Middle frontal gyrus (tissue), 1 donor: ENCODE data around the gene LARP6.
"Not testable (repeated sequence)": the region's sequence is repeated elsewhere in the genome, so short reads cannot be mapped to it uniquely, and the experiment has no call there.

Source experiments
- DNase-seq: peaks from one replicate; pipeline ENCODE4 v3.0.0-alpha.2; 2015; ENCODE audit warnings: low spot score; ENCODE audit errors: extremely low spot score

The LARP6 gene

DNA sequence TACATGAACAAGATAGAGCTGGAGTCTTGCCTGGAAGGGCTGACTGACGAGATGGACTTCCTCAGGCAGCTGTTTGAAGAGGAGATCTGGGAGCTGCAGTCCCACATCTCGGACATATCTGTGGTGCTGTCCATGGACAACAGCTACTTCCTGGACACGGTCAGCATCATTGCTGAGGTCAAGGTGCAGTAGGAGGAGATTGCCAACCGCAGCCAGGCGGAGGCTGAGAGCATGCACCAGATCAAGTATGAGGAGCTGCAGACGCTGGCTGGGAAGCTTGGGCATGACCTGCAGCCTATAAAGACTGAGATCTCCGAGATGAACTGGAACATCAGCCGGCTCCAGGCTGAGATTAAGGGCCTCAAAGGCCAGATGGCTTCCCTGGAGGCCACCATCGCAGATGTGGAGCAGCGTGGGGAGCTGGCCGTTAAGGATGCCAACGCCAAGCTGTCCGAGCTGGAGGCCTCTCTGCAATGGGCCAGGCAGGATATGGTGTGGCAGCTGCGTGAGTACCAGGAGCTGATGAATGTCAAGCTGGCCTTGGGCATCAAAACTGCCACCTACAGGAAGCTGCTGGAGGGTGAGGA lies 5.5 kb upstream of the LARP6 start:
- no peak for DNase-seq

DNA sequence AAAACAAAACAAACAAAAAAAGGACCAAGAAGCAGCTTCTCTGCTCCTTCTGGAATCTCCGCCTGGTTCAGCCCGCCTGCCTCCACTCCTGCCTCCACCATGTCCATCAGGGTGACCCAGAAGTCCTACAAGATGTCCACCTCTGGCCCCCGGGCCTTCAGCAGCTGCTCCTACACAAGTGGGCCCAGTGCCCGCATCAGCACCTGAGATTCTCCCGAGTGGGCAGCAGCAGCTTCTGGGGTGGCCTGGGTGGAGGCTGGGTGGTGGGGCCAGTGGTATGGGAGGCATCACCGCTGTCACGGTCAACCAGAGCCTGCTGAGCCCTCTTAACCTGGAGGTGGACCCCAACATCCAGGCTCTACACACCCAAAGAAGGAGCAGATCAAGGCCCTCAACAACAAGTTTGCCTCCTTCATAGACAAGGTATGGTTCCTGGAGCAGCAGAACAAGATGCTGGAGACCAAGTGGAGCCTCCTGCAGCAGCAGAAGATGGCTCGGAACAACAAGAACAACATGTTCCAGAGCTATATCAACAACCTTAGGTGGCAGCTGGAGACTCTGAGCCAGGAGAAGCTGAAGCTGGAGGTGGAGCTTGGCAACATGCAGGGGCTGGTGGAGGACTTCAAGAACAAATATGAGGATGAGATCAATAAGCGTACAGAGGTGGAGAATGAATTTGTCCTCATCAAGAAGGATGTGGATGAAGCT lies 4.8 kb upstream of the LARP6 start:
- DNase-seq = not testable (repeated sequence)

DNA sequence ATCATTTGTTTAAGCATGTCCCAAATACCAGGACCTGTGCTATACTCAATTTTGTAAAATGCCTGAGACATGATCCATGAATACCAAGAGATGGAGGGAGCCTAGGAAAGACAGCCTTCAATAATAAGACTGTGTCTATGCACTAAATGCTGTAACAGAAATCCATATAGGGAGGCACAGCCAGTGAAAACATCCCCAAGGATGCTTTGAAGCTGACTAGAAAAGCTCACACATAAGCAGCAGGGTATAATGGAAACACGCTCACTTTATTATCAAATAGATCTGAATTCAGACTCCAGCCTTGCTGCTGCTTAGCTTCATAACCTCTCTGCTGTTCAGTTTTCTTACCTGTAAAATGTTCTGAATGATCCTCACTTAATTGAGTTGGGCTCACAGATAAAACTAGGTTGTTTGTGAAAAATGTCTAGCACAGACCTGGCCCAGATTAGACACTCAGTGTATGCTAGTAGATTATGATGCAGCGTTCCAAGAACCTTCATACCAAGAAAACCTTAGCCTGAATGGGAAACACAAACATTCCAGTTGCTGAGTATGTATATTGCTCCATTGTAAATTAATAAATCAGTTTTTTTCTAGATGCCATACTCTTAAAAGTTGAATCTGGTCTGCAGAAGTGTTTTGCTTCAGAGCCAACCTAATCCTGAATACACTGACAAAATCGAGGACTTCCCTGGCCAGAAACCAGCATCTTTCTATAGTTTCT lies 3.8 kb upstream of the LARP6 start:
- no peak for DNase-seq

DNA sequence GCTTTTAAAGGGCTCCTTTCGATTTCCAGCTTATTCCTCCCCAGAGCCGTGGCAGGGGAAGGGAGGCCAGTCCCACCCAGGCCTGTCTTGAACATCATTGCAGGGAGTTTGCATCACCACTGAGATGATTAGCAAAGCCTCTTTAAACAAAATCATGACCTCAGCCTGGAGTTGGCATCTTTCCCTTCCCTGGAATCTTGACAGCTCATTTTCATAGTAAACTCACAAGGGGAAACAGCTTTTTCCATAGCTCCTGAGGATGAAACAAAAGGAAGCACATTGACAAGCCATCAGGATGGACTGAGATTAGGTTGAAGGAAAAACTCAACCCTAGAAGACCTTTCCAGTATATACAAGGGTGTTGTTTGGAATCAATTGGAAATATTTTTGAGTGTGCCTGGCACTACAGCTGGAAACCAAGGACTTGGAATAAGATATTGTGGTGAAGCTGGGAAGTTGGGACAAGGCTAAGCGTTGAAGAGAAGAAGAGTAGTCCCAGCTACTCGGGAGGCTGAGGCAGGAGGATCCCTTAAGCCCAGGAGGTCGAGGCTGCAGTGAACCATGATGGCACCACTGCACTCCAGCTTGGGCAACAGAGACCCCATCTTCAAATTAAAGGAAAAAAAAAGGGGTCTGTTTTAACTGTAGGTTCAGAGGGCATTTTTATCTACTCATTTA lies 3.1 kb upstream of the LARP6 start:
- no peak for DNase-seq

DNA sequence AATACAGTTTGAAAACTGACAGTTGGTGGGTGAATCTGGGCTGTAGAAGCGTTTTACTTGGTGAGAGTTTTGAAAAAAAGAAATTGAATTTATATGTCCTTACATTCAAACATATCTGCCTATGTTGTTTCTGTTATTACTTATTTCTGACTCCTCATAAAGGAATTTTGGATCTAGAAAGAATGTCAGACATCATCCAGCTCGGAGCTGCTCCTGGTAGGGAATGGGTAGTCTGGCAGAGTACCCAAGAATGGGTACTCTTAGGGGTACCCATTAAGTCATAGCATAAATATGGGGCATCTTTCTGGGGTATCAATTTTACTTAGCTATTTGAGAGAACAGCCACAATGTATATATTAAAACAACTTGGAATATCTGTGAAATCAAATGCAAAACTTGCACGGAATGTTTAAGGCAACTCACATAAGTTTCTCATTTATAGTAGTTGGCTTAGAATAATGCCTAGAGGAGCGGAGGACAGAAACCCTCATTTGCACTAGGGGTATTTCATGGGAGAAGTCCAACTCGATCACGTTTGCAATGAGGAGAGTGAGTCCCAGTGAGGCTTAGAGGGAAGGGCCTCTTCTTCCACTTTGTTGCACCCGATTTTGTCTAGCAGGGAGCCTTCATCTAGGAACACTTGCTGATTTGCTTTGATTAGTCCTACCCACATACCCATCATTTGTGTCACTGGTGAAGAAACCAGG lies 2.4 kb upstream of the LARP6 start:
- no peak for DNase-seq

DNA sequence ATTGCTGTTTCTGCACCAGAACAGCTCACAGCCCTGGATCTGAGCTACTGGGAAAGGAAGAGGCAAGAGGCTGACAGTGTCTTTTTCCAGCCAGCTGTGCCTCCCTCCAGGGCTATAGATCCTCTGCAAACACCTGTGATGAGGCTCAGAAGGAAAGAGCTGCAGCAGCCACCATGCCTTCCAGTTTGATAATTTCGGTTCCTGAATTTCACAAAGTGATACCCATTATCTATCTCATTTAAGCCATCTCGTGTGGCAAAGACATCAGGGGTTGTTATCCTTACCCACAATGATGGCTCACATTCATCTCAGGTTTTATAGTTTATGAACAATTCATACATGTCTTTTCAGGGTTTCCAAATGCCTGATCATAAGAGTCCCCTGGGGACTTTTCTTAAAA lies 1.8 kb upstream of the LARP6 start:
- no peak for DNase-seq

DNA sequence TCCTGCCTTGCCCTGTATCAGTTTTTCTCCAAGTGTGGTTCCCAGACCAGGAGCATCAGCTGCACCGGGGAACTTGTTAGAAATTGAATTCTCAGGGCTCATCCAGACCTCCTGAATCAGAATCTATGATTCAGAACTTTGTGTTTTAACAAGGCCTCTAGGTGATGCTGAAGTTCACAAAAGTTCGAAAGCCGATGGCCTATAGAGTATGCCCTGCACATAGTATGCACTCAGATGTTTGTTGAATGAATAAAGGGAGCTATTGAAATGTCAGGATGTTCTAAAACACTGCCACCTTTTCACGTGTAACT lies 664 bp upstream of the LARP6 start:
- no peak for DNase-seq

DNA sequence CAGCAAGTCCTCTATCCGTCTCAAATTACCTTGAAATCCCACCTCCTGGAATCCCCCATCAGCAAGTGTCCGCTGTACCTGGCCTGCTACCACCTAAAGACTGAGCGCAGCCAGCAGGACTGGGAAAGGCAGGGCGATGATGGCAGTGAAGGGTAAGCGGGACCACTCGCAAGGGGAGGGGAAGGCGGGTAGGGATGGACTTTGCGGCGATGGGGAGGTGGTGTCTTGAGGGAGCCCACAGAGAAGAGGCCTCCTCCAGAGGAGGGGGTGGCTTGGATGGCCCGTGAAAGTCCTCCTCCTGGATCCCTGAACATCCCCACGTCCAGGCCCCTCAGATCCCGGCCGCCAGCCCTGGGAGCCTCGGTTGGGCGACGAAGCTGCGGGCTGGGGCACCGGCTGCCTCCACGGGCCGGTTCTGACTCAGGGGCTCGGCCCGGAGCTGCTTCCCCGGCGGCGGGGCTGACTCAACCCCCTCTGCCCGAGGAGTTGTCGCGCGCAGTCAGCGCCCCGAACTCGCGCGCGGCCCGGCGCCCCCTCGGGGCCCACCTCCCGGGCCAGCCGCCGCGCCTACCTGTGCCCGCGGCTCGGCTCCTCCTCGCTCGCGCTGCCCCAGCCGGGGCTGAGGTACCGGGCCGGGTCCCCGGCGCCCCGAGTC lies 512 bp downstream of the LARP6 start:
- DNase-seq = no peak

DNA sequence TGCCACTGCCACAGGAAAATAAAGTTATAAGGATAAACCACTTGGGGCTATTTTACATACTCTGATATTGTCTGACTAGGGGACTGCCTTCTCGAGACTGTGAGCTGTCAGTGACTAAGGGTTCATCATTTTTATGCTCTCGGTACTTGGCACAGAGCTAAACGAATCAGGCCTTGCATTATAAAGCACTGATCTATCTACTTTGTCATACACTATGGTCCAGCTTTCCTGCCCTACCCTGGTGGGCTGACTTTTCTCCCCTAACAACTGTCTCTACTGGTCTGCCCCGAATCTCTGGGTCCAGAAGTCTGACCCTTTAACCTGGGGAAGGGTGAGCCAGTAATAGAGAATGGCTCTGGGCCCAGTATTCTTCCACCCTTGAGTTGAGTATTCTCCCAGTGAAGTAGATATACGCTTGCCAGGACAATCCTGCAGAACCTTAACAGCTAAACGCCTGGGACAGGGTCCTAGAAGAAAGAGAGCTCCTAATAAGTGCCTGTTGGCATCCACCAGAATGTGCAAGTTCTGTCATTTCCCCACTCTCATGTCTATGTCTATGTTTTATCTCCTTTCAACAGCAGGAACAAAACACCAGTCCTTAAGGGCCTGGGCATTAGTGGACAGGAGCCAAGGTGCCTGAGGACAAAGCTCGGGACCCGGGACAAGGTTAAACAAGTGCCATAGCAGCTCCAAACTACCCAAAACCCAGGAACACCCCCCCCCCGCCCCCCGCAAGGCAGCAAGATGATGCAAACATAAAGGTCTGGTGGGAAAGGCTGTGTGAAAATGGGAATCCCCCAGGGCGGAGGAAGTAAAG lies 1.2 kb downstream of the LARP6 start:
- DNase-seq = no peak

DNA sequence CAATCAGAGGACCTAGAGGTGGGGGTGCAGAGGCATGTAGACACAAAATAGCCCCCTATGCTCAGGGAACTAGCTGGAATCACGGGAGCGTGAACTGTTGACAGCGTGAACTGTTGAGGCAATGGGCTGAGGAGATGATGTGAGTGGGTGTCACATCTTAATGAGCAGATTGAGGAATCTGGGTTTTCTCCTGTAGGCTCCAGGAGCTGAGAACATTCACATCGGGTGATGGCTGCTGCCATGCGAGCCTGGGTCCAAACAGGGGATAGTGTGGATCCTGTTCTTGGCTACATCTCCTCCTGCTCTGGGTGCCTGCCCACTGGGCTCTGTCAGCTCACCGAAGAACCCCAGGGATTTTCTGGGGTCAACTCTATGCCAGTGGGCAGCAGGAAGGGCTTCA lies 2.1 kb downstream of the LARP6 start:
- DNase-seq = no peak

DNA sequence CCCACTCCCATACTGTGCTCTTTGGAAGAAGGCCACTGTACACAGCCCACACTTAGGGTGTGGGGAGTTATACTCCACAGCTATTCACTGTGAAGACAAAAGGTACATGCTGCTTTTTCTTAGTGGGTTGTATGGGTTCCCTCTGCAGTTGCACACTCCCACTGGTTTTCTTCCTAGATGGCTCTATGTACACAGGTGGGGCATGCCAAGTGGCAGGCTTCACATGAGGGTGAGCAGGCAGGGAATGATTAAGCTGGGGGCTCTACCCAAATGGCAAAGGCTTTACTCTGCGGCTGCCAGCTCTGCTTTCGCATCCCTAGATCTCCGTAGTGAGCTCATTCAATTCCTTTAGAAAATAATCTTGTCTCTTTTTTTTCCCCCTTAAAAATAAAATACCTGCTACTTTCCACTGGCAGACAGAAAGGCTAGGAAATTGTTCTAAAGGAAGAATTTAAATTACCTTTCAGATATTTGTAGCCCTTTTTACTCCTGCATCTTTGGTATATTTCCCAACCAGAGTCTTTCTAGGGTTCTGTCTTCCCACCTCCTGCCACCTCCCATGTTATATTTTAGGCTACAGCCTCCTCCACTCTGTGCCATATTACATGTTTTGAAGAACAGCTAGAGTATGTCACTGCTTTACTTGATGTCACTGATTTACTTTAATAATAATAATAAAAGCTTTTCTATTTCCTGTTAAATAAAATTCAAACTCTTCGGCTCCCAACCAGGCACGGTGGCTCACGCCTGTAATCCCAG lies 8.2 kb downstream of the LARP6 start:
- DNase-seq = no peak

DNA sequence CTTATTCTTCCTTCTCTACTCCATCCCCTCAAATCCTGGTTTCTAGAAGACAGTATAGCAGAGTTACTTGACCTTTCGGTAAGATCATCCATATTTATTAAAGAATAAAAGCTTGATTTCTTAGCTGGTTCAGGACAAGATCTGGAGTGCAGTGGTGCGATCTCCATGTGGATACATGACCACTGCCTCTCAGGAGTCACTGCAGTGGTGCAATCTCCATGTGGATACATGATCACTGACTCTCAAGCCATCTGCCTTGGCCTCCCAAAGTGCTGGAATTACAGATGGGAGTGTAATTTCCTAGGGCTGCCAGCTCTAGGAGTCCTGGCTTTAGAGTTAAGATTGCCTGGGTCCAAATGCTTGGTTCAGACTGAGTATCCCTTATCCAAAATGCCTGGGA lies 16.5 kb downstream of the LARP6 start:
- no peak for DNase-seq

DNA sequence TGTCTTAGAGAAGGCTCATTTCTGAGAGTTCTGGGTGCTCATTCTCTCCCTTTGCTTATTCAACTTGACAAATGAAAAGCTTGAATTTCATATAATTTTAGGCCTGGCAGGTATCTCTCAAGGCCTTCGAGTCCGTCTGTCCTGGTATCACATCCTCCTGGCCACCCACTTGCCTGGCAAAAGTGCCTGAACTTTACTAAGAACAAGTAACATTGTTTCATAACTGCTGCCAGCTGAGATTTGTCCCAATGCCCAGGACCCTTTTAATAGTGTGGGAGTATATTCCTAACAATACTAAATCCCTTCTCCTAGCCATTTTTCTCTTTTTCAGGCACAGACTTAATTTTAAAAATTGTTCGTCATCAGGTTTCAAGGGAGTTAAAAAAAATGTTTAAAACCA lies 18.1 kb downstream of the LARP6 start:
- no peak for DNase-seq

DNA sequence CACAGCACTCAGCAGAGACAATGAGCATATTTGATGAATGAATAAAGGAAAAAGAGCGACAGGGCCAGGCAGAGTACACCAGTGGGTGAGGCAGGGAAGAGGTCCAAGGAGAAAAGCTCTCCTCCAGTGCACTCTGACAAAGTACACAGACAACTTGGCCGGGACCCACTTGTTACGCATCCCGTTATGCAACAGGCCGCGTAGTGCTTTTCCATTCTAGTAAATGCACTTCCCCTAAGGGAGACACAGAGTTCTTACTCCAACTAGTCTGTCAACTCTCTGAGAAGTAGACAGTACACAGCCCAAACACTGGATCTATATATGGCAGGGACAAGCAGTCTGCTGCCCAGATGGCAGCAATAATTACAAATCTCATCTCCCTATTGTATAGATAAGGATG lies 18.5 kb downstream of the LARP6 start:
- DNase-seq = peak; percentile 45

DNA sequence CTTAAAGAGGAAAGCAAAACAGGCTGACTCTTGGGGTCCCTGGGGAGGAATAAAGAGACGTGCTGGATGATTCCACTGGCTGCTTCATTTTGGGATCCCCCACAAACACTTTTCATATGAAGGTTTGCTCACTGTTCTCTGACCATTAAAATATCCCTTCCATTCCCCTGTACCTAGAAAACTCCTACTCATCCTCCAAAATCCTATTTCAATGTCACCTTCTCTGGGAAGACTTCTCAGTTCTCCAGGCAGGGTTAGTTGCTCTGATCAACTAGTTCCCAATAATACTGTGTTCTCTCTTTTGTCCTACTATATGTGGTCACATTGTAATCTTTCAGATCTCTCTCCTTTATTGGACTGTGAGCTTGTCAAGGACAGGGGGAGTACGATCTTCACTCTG lies 19.0 kb downstream of the LARP6 start:
- DNase-seq = no peak

DNA sequence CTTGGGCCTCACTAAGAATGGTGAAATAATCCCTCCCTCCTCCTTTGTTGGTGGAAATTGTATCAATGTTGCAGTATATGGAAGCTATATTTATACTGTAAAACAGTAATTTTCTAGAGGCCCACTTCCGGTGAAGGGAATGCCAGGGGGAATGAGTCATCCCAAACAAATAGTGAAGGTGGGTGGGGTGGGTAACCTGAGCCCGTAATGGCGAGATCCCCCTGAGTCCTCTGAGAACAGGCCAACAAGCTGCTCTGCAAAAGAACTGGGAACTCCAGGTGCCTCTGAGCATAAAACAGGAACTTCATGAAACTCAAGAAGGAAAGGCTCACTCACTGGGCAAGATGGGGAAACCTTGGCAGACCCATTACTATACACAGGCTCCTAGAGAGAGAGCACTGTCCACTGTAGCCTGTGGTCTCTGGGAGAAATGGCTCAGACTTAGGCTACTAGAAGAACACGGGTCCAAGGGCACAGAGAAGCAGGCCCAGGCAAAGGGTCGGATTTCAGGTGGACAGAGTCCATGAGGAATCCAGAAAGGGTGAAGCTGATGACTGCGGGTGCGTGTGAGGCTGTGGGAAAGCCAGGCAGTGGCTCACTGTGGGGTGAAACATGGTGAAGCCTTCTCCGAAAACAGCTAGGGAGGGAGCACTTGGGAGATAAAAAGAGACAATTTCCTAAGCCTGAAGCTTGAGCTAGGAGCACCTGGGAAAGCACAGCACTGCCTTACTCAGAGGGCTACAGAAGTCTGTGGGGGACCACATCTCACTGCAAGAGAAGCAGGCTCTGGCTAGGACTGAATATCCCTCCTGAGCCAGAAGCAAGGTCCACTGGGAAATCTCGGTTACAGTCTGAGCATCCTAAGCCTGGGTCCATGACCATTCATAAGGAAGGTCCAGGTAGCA lies 19.8 kb downstream of the LARP6 start:
- no peak for DNase-seq

DNA sequence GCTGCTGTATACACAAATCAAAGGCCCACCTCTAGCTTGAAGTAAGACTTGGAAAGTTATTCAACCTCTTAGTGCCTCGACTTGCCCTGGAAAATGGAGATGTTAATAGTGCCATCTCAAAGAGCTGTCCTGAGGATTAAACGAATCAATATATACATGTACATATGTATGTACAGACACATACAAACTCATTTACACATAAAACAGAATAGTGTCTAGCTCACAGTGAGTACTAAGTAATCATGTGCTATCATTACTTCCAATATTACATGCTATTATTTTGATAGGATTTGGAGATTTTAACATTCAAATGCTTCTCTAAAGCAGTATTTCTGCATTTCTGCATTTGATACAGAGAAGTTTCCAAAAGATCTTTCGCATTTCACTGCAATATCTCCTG lies 20.5 kb downstream of the LARP6 start:
- no peak for DNase-seq

DNA sequence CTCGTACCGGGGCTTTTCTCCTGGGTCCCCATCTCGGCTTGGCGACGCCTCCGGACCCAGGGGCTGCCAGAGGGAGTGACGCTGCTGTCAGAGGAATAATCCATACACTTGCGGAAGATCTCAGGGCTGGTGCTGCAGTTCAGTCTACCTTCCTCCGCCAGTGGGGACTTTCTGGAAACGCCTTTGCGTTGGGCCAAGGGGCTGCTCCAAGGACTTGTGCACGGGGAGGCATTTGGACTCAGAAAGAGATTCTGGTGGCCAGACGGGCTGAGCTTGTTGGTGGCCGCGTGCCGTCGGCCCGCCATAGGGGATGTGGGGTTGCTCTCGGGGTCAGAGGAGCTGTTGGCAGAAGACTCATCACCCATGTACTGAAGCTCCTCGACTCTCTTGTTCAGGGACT lies 21.8 kb downstream of the LARP6 start:
- no peak for DNase-seq
